Adipocyte (in vitro differentiated cells): ENCODE measurements around the gene IGSF21.

Experiments used
- DNase-seq: peaks from one replicate; pipeline ENCODE4 v3.0.0-alpha.2; 2015; ENCODE audit warnings: low read depth
- H3K27me3 ChIP-seq: replicated peaks from 2 replicates; pipeline ENCODE4 v1.7.0; 2013; ENCODE audit warnings: mild to moderate bottlenecking, low read length, moderate library complexity; ENCODE audit not compliant: control insufficient read depth, insufficient read depth
- H3K36me3 ChIP-seq: 2 replicates; pipeline ENCODE4 v1.7.0; 2013; ENCODE audit warnings: low read length, mild to moderate bottlenecking, moderate library complexity; ENCODE audit not compliant: control insufficient read depth, insufficient read depth, severe bottlenecking
- H3K4me1 ChIP-seq: 2 replicates; pipeline ENCODE4 v1.7.0; 2013; ENCODE audit warnings: mild to moderate bottlenecking, low read length, moderate library complexity; ENCODE audit not compliant: control insufficient read depth, insufficient read depth
- H3K4me3 ChIP-seq: 2 replicates; pipeline ENCODE4 v1.7.0; 2013; ENCODE audit warnings: mild to moderate bottlenecking, low read length, moderate library complexity
- H3K9ac ChIP-seq: 2 replicates; pipeline ENCODE4 v1.7.0; 2013; ENCODE audit warnings: mild to moderate bottlenecking, low read length, moderate library complexity
- H3K9me3 ChIP-seq: 2 replicates; pipeline ENCODE4 v1.7.0; 2013; ENCODE audit warnings: mild to moderate bottlenecking, low read length, moderate library complexity; ENCODE audit not compliant: control insufficient read depth

IGSF21 gene

GRCh38 chr1:18201997-18202719, 94.6 kb downstream of the IGSF21 start:
- no peak overlapping the region for H3K4me3 ChIP-seq
- no peaks in the 10 kb centered on the region for H3K36me3 ChIP-seq
- H3K4me1 ChIP-seq, result peaks cover 4% of the 10 kb centered on the region
- peaks cover 68% of the 10 kb centered on the region for H3K27me3 ChIP-seq
- H3K9me3 ChIP-seq, result peaks cover 8% of the 10 kb centered on the region
- DNase-seq, result no peak
- H3K9ac ChIP-seq, result no peak overlapping the region

- Histone ChIP-seq H3K27me3 (peaks cover 69% of the 10 kb centered on the region), H3K4me3 (no peak overlapping the region), H3K4me1 (no peaks in the 10 kb centered on the region), H3K9me3 (peaks cover 11% of the 10 kb centered on the region), H3K36me3 (no peaks in the 10 kb centered on the region), H3K9ac (no peak overlapping the region)
- DNase-seq, result no peak
Observed at GRCh38 chr1:18203645-18204044, 96.0 kb downstream of the IGSF21 start.

- Histone ChIP-seq H3K9ac (no peak overlapping the region), H3K36me3 (no peaks in the 10 kb centered on the region), H3K4me1 (no peaks in the 10 kb centered on the region), H3K27me3 (peaks cover 62% of the 10 kb centered on the region), H3K4me3 (no peak overlapping the region), H3K9me3 (peaks cover 11% of the 10 kb centered on the region)
- no peak for DNase-seq
Observed at GRCh38 chr1:18204575-18204974, 97.0 kb downstream of the IGSF21 start.

GRCh38 chr1:18205319-18205718, 97.7 kb downstream of the IGSF21 start:
- peaks cover 11% of the 10 kb centered on the region for H3K9me3 ChIP-seq
- DNase-seq, result no peak
- no peaks in the 10 kb centered on the region for H3K36me3 ChIP-seq
- no peak overlapping the region for H3K4me3 ChIP-seq
- H3K4me1 ChIP-seq, result no peaks in the 10 kb centered on the region
- H3K27me3 ChIP-seq, result peaks cover 55% of the 10 kb centered on the region
- no peak overlapping the region for H3K9ac ChIP-seq

GRCh38 chr1:18211764-18212163, 104.2 kb downstream of the IGSF21 start:
- Histone ChIP-seq H3K4me3 (no peak overlapping the region), H3K4me1 (no peaks in the 10 kb centered on the region)

GRCh38 chr1:18217398-18218043, 109.9 kb downstream of the IGSF21 start:
- no peak for DNase-seq
- Histone ChIP-seq H3K27me3 (peaks cover 59% of the 10 kb centered on the region), H3K4me1 (no peaks in the 10 kb centered on the region), H3K9me3 (peaks cover 13% of the 10 kb centered on the region), H3K4me3 (no peak overlapping the region), H3K9ac (no peak overlapping the region), H3K36me3 (no peaks in the 10 kb centered on the region)

More at GRCh38 chr1:18211764-18212163, 104.2 kb downstream of the IGSF21 start:
- H3K9ac ChIP-seq, result no peak overlapping the region
- H3K27me3 ChIP-seq, result peaks cover 20% of the 10 kb centered on the region
- peaks cover 7% of the 10 kb centered on the region for H3K9me3 ChIP-seq
- DNase-seq, result no peak
- no peaks in the 10 kb centered on the region for H3K36me3 ChIP-seq

GRCh38 chr1:18229625-18230024, 122.0 kb downstream of the IGSF21 start:
- peaks cover 3% of the 10 kb centered on the region for H3K4me1 ChIP-seq
- no peak for DNase-seq
- no peak overlapping the region for H3K9ac ChIP-seq
- H3K9me3 ChIP-seq, result peaks cover 20% of the 10 kb centered on the region
- no peak overlapping the region for H3K4me3 ChIP-seq
- no peaks in the 10 kb centered on the region for H3K36me3 ChIP-seq
- H3K27me3 ChIP-seq, result peaks cover 33% of the 10 kb centered on the region

GRCh38 chr1:18230321-18230720, 122.7 kb downstream of the IGSF21 start:
- no peaks in the 10 kb centered on the region for H3K36me3 ChIP-seq
- H3K9me3 ChIP-seq, result peaks cover 20% of the 10 kb centered on the region
- DNase-seq, result no peak
- H3K4me1 ChIP-seq, result peaks cover 3% of the 10 kb centered on the region
- no peak overlapping the region for H3K4me3 ChIP-seq
- peaks cover 29% of the 10 kb centered on the region for H3K27me3 ChIP-seq
- H3K9ac ChIP-seq, result no peak overlapping the region

- Histone ChIP-seq H3K9me3 (peaks cover 20% of the 10 kb centered on the region), H3K9ac (no peak overlapping the region)
- DNase-seq, result no peak
Observed at GRCh38 chr1:18230840-18231239, 123.2 kb downstream of the IGSF21 start.

GRCh38 chr1:18232052-18232451, 124.5 kb downstream of the IGSF21 start:
- peaks cover 20% of the 10 kb centered on the region for H3K9me3 ChIP-seq
- H3K36me3 ChIP-seq, result no peaks in the 10 kb centered on the region
- DNase-seq, result no peak
- H3K9ac ChIP-seq, result no peak overlapping the region
- H3K4me1 ChIP-seq, result peaks cover 3% of the 10 kb centered on the region
- H3K27me3 ChIP-seq, result peaks cover 33% of the 10 kb centered on the region
- H3K4me3 ChIP-seq, result no peak overlapping the region

More at GRCh38 chr1:18230840-18231239, 123.2 kb downstream of the IGSF21 start:
- Histone ChIP-seq H3K4me3 (no peak overlapping the region), H3K4me1 (peaks cover 3% of the 10 kb centered on the region), H3K36me3 (no peaks in the 10 kb centered on the region), H3K27me3 (peaks cover 24% of the 10 kb centered on the region)

- no peak overlapping the region for H3K4me3 ChIP-seq
- H3K27me3 ChIP-seq, result peaks cover 37% of the 10 kb centered on the region
- peaks cover 3% of the 10 kb centered on the region for H3K4me1 ChIP-seq
- H3K36me3 ChIP-seq, result no peaks in the 10 kb centered on the region
- no peak overlapping the region for H3K9ac ChIP-seq
- no peak for DNase-seq
- peaks cover 20% of the 10 kb centered on the region for H3K9me3 ChIP-seq
Observed at GRCh38 chr1:18233176-18233864, 125.7 kb downstream of the IGSF21 start.
